Ovary (tissue), 9 donors: ENCODE data around the gene MRPL58. TPM values are rescaled to one million over a fixed set of nuclear protein-coding genes. Genes with fewer than 3 reads are reported as not detected.

Experiments
- DNase-seq, 5 donors: peaks; one replicate each; pipeline ENCODE4 v3.0.0-alpha.2; 2019 to 2020
- H3K27ac ChIP-seq, 2 donors: fragments of 200-600 bp; one replicate each; pipeline versions ENCODE4 v1.5.1 to v1.8.0; 2019 to 2022
- H3K27me3 ChIP-seq: fragments of 200-600 bp; one replicate; pipeline ENCODE4 v1.8.0; 2022
- H3K36me3 ChIP-seq: fragments of 200-600 bp; sonication (generic); one replicate; pipeline ENCODE4 v1.5.1; 2019
- H3K4me1 ChIP-seq: one replicate; pipeline ENCODE4 v1.8.1; 2013; ENCODE audit warnings: mild to moderate bottlenecking, moderate library complexity; ENCODE audit not compliant: insufficient read depth
- H3K4me3 ChIP-seq: fragments of 200-600 bp; sonication (generic); one replicate; pipeline ENCODE4 v1.5.1; 2017
- H3K9me3 ChIP-seq, 2 donors: fragments of 200-600 bp in 1 of 2; sonication (generic) in 1 of 2; one replicate each; pipeline versions ENCODE4 v1.5.1 to v1.8.1; 2013 to 2019; ENCODE audit warnings: mild to moderate bottlenecking in 1 of 2, moderate library complexity in 1 of 2
- CTCF ChIP-seq, 3 donors: fragments of 450-650 bp in 2 of 3; fragments of 200-600 bp in 1 of 3; IDR thresholded peaks; one replicate each; pipeline versions ENCODE4 v1.5.1 to v1.8.0; 2016 to 2022; ENCODE audit warnings: antibody characterized with exemption in 3 of 3, mild to moderate bottlenecking in 1 of 3
- EP300 ChIP-seq: sonication (generic); formaldehyde crosslinking; IDR thresholded peaks from one replicate; pipeline ENCODE4 v1.6.1; 2017; ENCODE audit warnings: antibody characterized with exemption
- POLR2A ChIP-seq: fragments of 450-650 bp; IDR thresholded peaks from one replicate; pipeline ENCODE4 v1.6.1; 2017; ENCODE audit warnings: antibody characterized with exemption, mild to moderate bottlenecking, moderate library complexity
- WGBS, 3 donors: extraction: QIAGEN DNeasy Blood & Tissue Kit in 1 of 3; methylation state at CpG; one replicate each; pipeline versions ENCODE4 v1.1.5 to v1.1.7; 2013 to 2017; 5-methylcytosine and 5-hydroxymethylcytosine counted together
- intact Hi-C, 4 donors: fragments of 100-400 bp; cut with DNase I; formaldehyde crosslinking; loops; one replicate each; pipeline versions ENCODE4 v1.11.0 to v1.15.1; 2022 to 2023
- polyA plus RNA-seq, 2 donors: library from polyadenylated mRNA; stranded (reverse); fragments of 200-250 nt in 1 of 2; fragments of 350-450 nt in 1 of 2; fragmentation: Illumina TruSeq in 1 of 2; extraction: RNeasy Lipid Tissue Mini Kit (QIAGEN cat#74804) in 1 of 2; gene quantifications; one replicate each; pipeline ENCODE4 v1.2.3, GENCODE V29; 2013 to 2014
- total RNA-seq, 7 donors: library from RNA; depleted of rRNA in 2 of 7; stranded (reverse); fragments of >200 nt in 2 of 7; fragmentation: NEBNext Ultra II Directional in 3 of 7; extraction: Animal tissue kit (Norgen Biotek cat#: 25700) in 3 of 7; gene quantifications; one replicate each; pipeline versions ENCODE4 v1.1.0 to v1.2.4, GENCODE V29; 2016 to 2023
- donor health status: DM: no; HTN: no; CAD: no; lungs with moderate emphysema.
- donor health status: DM: no; HTN: no; CAD: no.
- donor health status: Bipolar disorder and iron deficiency.
- donor health status: DM: yes; HTN: yes; CAD: no.
- donor health status: DM: no; HTN: no; CAD: no.
- donor health status: DM: yes; HTN: yes; CAD: no.

MRPL58 gene
- total and polyA plus RNA-seq, 9 donors: 17.9 to 40.6 (median 24.3) TPM

- Histone ChIP-seq H3K27me3 (no peaks in the 10 kb centered on the region), H3K4me3 (peak overlapping the region; percentile 78), H3K27ac (peak overlapping the region; percentile 41 to 89), H3K4me1 (peaks cover 2% of the 10 kb centered on the region), H3K9me3 (no peaks in the 10 kb centered on the region), H3K36me3 (no peaks in the 10 kb centered on the region)
- peak; percentile 31 to 55 (median 47) for DNase-seq
- WGBS, 3 donors: 1 to 2% (median 1%) methylated on average over 13 of the region's 13 CpGs
- intact Hi-C loops: loop anchor here in 1 of 4 donors (10.0 kb wide), 1 partner anchor 48 kb away; the partner anchor contains the start of gene CDR2L
- TF ChIP-seq CTCF (IDR thresholded peaks at IDR 0.05) (no peak), POLR2A (no peak), EP300 (no peak)
Measured at GRCh38 chr17:75032720-75033280, 20.3 kb downstream of the MRPL58 start.

- DNase-seq: peak; percentile 94 to 98 (median 97)
- intact Hi-C loops: loop anchor here in 1 of 4 donors (10.0 kb wide), 1 partner anchor 49 kb away; the partner anchor contains the start of gene CDR2L
- H3K4me3 ChIP-seq: peak overlapping the region; percentile 78
- 0% methylated on average over 36 of the region's 36 CpGs for WGBS, 3 donors
- no peaks in the 10 kb centered on the region for H3K27me3 ChIP-seq
- TF ChIP-seq POLR2A: no peak
- TF ChIP-seq CTCF (IDR thresholded peaks at IDR 0.05): no peak
- TF ChIP-seq EP300: no peak
- no peaks in the 10 kb centered on the region for H3K36me3 ChIP-seq
- no peaks in the 10 kb centered on the region for H3K9me3 ChIP-seq
- peaks cover 2% of the 10 kb centered on the region for H3K4me1 ChIP-seq
- peak overlapping the region; percentile 89 to 91 for H3K27ac ChIP-seq
Measured at GRCh38 chr17:75033346-75034235, 21.1 kb downstream of the MRPL58 start.

GRCh38 chr17:75034236-75034908 is 21.9 kb downstream of the MRPL58 start:
- intact Hi-C loops: loop anchor here in 1 of 4 donors (10.0 kb wide), 1 partner anchor 50 kb away; the partner anchor contains the start of gene CDR2L
- TF ChIP-seq EP300 (no peak), CTCF (IDR thresholded peaks at IDR 0.05) (peak in 2 of 3 donors; percentile 22 to 37)
- 0% methylated on average over 37 to 43 of the region's 43 CpGs for WGBS, 3 donors

GRCh38 chr17:75036643-75037268 is 24.3 kb downstream of the MRPL58 start:
- TF ChIP-seq POLR2A: no peak
- TF ChIP-seq EP300: no peak
- no peak for TF ChIP-seq CTCF (IDR thresholded peaks at IDR 0.05)
- intact Hi-C loops: loop anchor here in 1 of 4 donors (10.0 kb wide), 1 partner anchor 52 kb away; the partner anchor contains the start of gene CDR2L
- WGBS, 3 donors: 65 to 71% (median 71%) methylated on average over 27 of the region's 27 CpGs
- no peaks in the 10 kb centered on the region for H3K27me3 ChIP-seq
- DNase-seq: peak; percentile 68 to 83 (median 73)
- peaks cover 2% of the 10 kb centered on the region for H3K4me1 ChIP-seq
- peak overlapping the region in 1 of 2 donors; percentile 22 for H3K27ac ChIP-seq
- no peaks in the 10 kb centered on the region for H3K9me3 ChIP-seq
- H3K36me3 ChIP-seq: no peaks in the 10 kb centered on the region
- no peak overlapping the region for H3K4me3 ChIP-seq

More at GRCh38 chr17:75034236-75034908, 21.9 kb downstream of the MRPL58 start:
- Histone ChIP-seq H3K4me1 (peaks cover 2% of the 10 kb centered on the region), H3K9me3 (no peaks in the 10 kb centered on the region), H3K27me3 (no peaks in the 10 kb centered on the region), H3K27ac (peak overlapping the region; percentile 89 to 91), H3K4me3 (peak overlapping the region; percentile 78), H3K36me3 (no peaks in the 10 kb centered on the region)
- DNase-seq: peak; percentile 88 to 94 (median 94)
